ENCODE measurements around the gene EVI5. TPM values are rescaled to one million over a fixed set of nuclear protein-coding genes. Genes with fewer than 3 reads are reported as not detected.

Gene EVI5
- total and polyA plus RNA-seq, 10 of the 15 experiments (the other 5 are each of a cell fraction or from before 2014, with no cell fraction given): 0.27 to 6.8 (median 1.7) TPM

GRCh38 chr1:92470216-92470615, 314.7 kb downstream of the EVI5 start:
- RAD21 ChIA-PET (ENCODE audit: unreplicated experiment): no interaction called here
- H3K9me3 ChIP-seq (replicated peaks; ENCODE audit: control insufficient read depth, insufficient read depth, low read length): no peaks in the 10 kb centered on the region
- POLR2A ChIA-PET: no interaction called here
- SMC1A ChIA-PET (ENCODE audit: uncharacterized antibody, unreplicated experiment): interaction anchor here (0.5 to 1.2 kb wide), 2 partner anchors 12 to 533 kb away, joined by 3 to 5 read pairs; no protein-coding TSS in a partner anchor
- TF ChIP-seq SMC3 (IDR thresholded peaks at IDR 0.05; ENCODE audit: borderline replicate concordance, low read length): no peak
- TF ChIP-seq CTCF (IDR thresholded peaks at IDR 0.05 in 2 of 3, conservative IDR thresholded peaks at IDR 0.05 in 1 of 3; ENCODE audit: control insufficient read depth in 2 of 3, extremely low read depth in 1 of 3, insufficient read depth in 1 of 3, low read depth in 3 of 3, low read length in 3 of 3): no peak
- TF ChIP-seq ZNF384 (IDR thresholded peaks at IDR 0.05; ENCODE audit: borderline replicate concordance, low read depth, low read length): no peak
- TF ChIP-seq NFYB (IDR thresholded peaks at IDR 0.05; ENCODE audit: insufficient read depth, low read depth, low read length): no peak
- TF ChIP-seq MLLT1 (IDR thresholded peaks at IDR 0.05): no peak
- no peak for TF ChIP-seq ZBTB11 (CRISPR knock-in tag; IDR thresholded peaks at IDR 0.05)
- TF ChIP-seq BCLAF1 (IDR thresholded peaks at IDR 0.05): no peak
- no peak for TF ChIP-seq SREBF2 (IDR thresholded peaks at IDR 0.05; ENCODE audit: low read length)
- TF ChIP-seq POLR2AphosphoS5 (IDR thresholded peaks at IDR 0.05; ENCODE audit: low read length): no peak
- TF ChIP-seq GABPA (IDR thresholded peaks at IDR 0.05; ENCODE audit: low read depth): no peak
- no TSS peak for BruUV-seq (replicated peaks)
- ATAC-seq (no peak), DNase-seq (ENCODE audit: low read depth, low spot score) (no peak), FAIRE-seq (no peak)
- H3K36me3 ChIP-seq (ENCODE audit: control insufficient read depth in 2 of 2, insufficient read depth in 2 of 2, low read length in 1 of 2): peaks cover 0 to 2% of the 10 kb centered on the region in 2 experiments; a peak in 2 of 4 replicates
- H3K4me1 ChIP-seq (ENCODE audit: control insufficient read depth, insufficient read depth, low read length): peaks cover 14% of the 10 kb centered on the region
- no peak overlapping the region for H3K4me3 ChIP-seq
- intact Hi-C loops (cut with micrococcal nuclease; ENCODE audit: unreplicated experiment) (no loop called here), in situ Hi-C loops (cut with MboI) (no loop called here)
- CTCF ChIA-PET: no interaction called here
- WGBS (ENCODE audit: insufficient coverage, insufficient replicate concordance, low lambda C conversion rate, missing lambda C conversion rate): 50% methylated on average over 1 of the region's 1 CpG
- no peak overlapping the region for H2AFZ ChIP-seq (ENCODE audit: control insufficient read depth, low read depth, low read length)
- H3K27me3 ChIP-seq (replicated peaks in 1 of 2; ENCODE audit: control insufficient read depth in 2 of 2, insufficient read depth in 2 of 2, low read length in 1 of 2): no peaks in the 10 kb centered on the region
- H3K79me2 ChIP-seq (ENCODE audit: control insufficient read depth, insufficient read depth, low read length): no peaks in the 10 kb centered on the region
- H3K27ac ChIP-seq (ENCODE audit: control insufficient read depth, insufficient read depth): no peak overlapping the region
- H4K20me1 ChIP-seq (ENCODE audit: control insufficient read depth, insufficient read depth): no peaks in the 10 kb centered on the region
- H3K9ac ChIP-seq (ENCODE audit: control insufficient read depth, insufficient read depth, low read length): no peak overlapping the region
- no peak overlapping the region for H3K4me2 ChIP-seq (ENCODE audit: control insufficient read depth, insufficient read depth)
